ENCODE data around the gene MBD3L2.

GRCh38 chr19:7067716-7068115, 18.6 kb downstream of the MBD3L2 start:
- TF ChIP-seq, protein P1, sequence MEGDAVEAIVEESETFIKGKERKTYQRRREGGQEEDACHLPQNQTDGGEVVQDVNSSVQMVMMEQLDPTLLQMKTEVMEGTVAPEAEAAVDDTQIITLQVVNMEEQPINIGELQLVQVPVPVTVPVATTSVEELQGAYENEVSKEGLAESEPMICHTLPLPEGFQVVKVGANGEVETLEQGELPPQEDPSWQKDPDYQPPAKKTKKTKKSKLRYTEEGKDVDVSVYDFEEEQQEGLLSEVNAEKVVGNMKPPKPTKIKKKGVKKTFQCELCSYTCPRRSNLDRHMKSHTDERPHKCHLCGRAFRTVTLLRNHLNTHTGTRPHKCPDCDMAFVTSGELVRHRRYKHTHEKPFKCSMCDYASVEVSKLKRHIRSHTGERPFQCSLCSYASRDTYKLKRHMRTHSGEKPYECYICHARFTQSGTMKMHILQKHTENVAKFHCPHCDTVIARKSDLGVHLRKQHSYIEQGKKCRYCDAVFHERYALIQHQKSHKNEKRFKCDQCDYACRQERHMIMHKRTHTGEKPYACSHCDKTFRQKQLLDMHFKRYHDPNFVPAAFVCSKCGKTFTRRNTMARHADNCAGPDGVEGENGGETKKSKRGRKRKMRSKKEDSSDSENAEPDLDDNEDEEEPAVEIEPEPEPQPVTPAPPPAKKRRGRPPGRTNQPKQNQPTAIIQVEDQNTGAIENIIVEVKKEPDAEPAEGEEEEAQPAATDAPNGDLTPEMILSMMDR (IDR thresholded peaks at IDR 0.05) = no peak
- no peak for TF ChIP-seq POLR2A (IDR thresholded peaks at IDR 0.05)

Measured in thyroid gland (tissue), 4 donors.